H1 (cell line): ENCODE measurements around the gene KIAA1614. TPM values are rescaled to one million over a fixed set of nuclear protein-coding genes. Genes with fewer than 3 reads are reported as not detected.

Experiments used
- CTCF ChIA-PET: fragments of 300-600 bp; sonication (Branson Sonifier 250); formaldehyde crosslinking; loops from one replicate; lab custom pipeline; 2021; ENCODE audit not compliant: partially characterized antibody; lab: Charles Lee
- POLR2A ChIA-PET: fragments of 300-600 bp; sonication (Branson Sonifier 250); formaldehyde crosslinking; loops from one replicate; lab custom pipeline; 2021; ENCODE audit warnings: inconsistent platforms; ENCODE audit not compliant: partially characterized antibody; lab: Charles Lee
- DNase-seq, 2 experiments: peaks; one replicate each; pipeline versions ENCODE4 v3.0.0 to v3.0.0-alpha.2; 2010 to 2022; ENCODE audit warnings: low spot score in 2 of 2, low read depth in 1 of 2, mixed read lengths in 1 of 2
- FAIRE-seq: peaks from 2 replicates; lab custom pipeline; 2011; peaks lifted over from hg19 to GRCh38; lab: Jason Lieb, UNC
- H2AFZ ChIP-seq: 2 replicates; pipeline ENCODE4 v1.8.1; 2012; ENCODE audit warnings: low read length, inconsistent platforms
- H2AK5ac ChIP-seq: 2 replicates; pipeline ENCODE4 v1.6.1; 2013; ENCODE audit warnings: low read depth, low read length
- H2BK120ac ChIP-seq: replicated peaks from 2 replicates; pipeline ENCODE3; 2013; ENCODE audit warnings: low read depth, low read length, inconsistent platforms
- H2BK12ac ChIP-seq: 2 replicates; pipeline ENCODE4 v1.6.1; 2013; ENCODE audit warnings: low read depth, low read length
- H2BK15ac ChIP-seq: 2 replicates; pipeline ENCODE4 v1.6.1; 2013; ENCODE audit warnings: low read length
- H2BK20ac ChIP-seq: 2 replicates; pipeline ENCODE4 v1.6.1; 2013; ENCODE audit warnings: low read length
- H2BK5ac ChIP-seq: 2 replicates; pipeline ENCODE4 v1.6.1; 2013; ENCODE audit warnings: low read depth, low read length
- H3K14ac ChIP-seq: 2 replicates; pipeline ENCODE4 v1.6.1; 2013; ENCODE audit warnings: inconsistent platforms; ENCODE audit not compliant: insufficient read length
- H3K18ac ChIP-seq: 2 replicates; pipeline ENCODE4 v1.6.1; 2013; ENCODE audit warnings: low read length; ENCODE audit errors: extremely low read depth
- H3K23ac ChIP-seq: 2 replicates; pipeline ENCODE4 v1.6.1; 2013; ENCODE audit warnings: inconsistent platforms; ENCODE audit not compliant: insufficient read length
- H3K23me2 ChIP-seq: 2 replicates; pipeline ENCODE4 v1.6.1; 2013; ENCODE audit warnings: low read depth, low read length
- H3K27ac ChIP-seq: 2 replicates; pipeline ENCODE4 v1.6.1; 2011; ENCODE audit warnings: low read depth, low read length, inconsistent platforms
- H3K27me3 ChIP-seq, 4 experiments: replicated peaks in 1 of 4; 1 replicate in 1 of 4; 2 replicates in 3 of 4; pipeline versions ENCODE4 v1.6.1 to v1.8.1; 2011 to 2013; ENCODE audit warnings: low read length in 3 of 4, mild to moderate bottlenecking in 3 of 4, inconsistent platforms in 2 of 4, mixed read lengths in 2 of 4, moderate library complexity in 1 of 4; ENCODE audit not compliant: control insufficient read depth in 3 of 4, insufficient read depth in 3 of 4; ENCODE audit errors: extremely low read depth in 1 of 4
- H3K36me3 ChIP-seq, 4 experiments: 2 replicates each; pipeline versions ENCODE4 v1.6.1 to v1.8.1; 2011 to 2013; ENCODE audit warnings: mild to moderate bottlenecking in 4 of 4, low read length in 3 of 4, moderate library complexity in 2 of 4, control low read depth in 1 of 4, inconsistent platforms in 1 of 4; ENCODE audit not compliant: insufficient read depth in 4 of 4, control insufficient read depth in 2 of 4
- H3K4ac ChIP-seq: replicated peaks from 2 replicates; pipeline ENCODE3; 2013; ENCODE audit warnings: low read length, low read depth, mixed read lengths, inconsistent platforms; ENCODE audit not compliant: insufficient read length
- H3K4me1 ChIP-seq, 4 experiments: replicated peaks in 1 of 4; 1 replicate in 1 of 4; 2 replicates in 3 of 4; pipeline versions ENCODE4 v1.6.1 to v1.8.1; 2011 to 2013; ENCODE audit warnings: low read length in 3 of 4, inconsistent platforms in 2 of 4, mixed read lengths in 1 of 4; ENCODE audit not compliant: insufficient read depth in 4 of 4, control insufficient read depth in 3 of 4
- H3K4me2 ChIP-seq, 2 experiments: 2 replicates each; pipeline versions ENCODE4 v1.6.1 to v1.8.1; 2011 to 2013; ENCODE audit warnings: low read depth in 2 of 2, low read length in 2 of 2, control low read depth in 1 of 2, inconsistent platforms in 1 of 2, mild to moderate bottlenecking in 1 of 2; ENCODE audit not compliant: insufficient read depth in 1 of 2
- H3K4me3 ChIP-seq, 4 experiments: fragments of 200-600, 300-600 bp in 1 of 4; sonication (generic), shearing (Covaris generic), sonication (Bioruptor Twin) in 1 of 4; 2 replicates each; pipeline versions ENCODE4 v1.5.1 to v1.8.1; 2011 to 2016; ENCODE audit warnings: low read length in 4 of 4, low read depth in 3 of 4, control low read depth in 2 of 4, inconsistent platforms in 2 of 4, mild to moderate bottlenecking in 2 of 4, mixed read lengths in 1 of 4, moderate library complexity in 1 of 4; ENCODE audit not compliant: insufficient read depth in 2 of 4; ENCODE audit errors: extremely low read depth in 1 of 4
- H3K56ac ChIP-seq: replicated peaks from 2 replicates; pipeline ENCODE3; 2013; ENCODE audit warnings: low read depth, mild to moderate bottlenecking, mixed read lengths, low read length, inconsistent platforms; ENCODE audit not compliant: insufficient read length
- H3K79me1 ChIP-seq: 2 replicates; pipeline ENCODE4 v1.6.1; 2013; ENCODE audit warnings: low read depth, low read length, control low read depth
- H3K79me2 ChIP-seq, 2 experiments: 2 replicates each; pipeline versions ENCODE4 v1.6.1 to v1.8.1; 2012 to 2013; ENCODE audit warnings: low read length in 2 of 2, mild to moderate bottlenecking in 2 of 2, inconsistent platforms in 1 of 2; ENCODE audit not compliant: insufficient read depth in 2 of 2, control insufficient read depth in 1 of 2
- H3K9ac ChIP-seq, 4 experiments: replicated peaks in 1 of 4; 1 replicate in 1 of 4; 2 replicates in 3 of 4; pipeline versions ENCODE4 v1.6.1 to v1.8.1; 2011 to 2013; ENCODE audit warnings: low read depth in 3 of 4, low read length in 3 of 4, control low read depth in 2 of 4, mild to moderate bottlenecking in 2 of 4, moderate library complexity in 2 of 4, inconsistent platforms in 1 of 4; ENCODE audit errors: extremely low read depth in 1 of 4
- H3K9me3 ChIP-seq, 2 experiments: 2 replicates each; pipeline versions ENCODE4 v1.6.1 to v1.8.1; 2012 to 2013; ENCODE audit warnings: mild to moderate bottlenecking in 2 of 2, moderate library complexity in 2 of 2, control low read depth in 1 of 2, inconsistent platforms in 1 of 2, low read depth in 1 of 2, low read length in 1 of 2, mixed read lengths in 1 of 2; ENCODE audit not compliant: insufficient read depth in 2 of 2
- H4K20me1 ChIP-seq, 2 experiments: replicated peaks in 1 of 2; 2 replicates each; pipeline versions ENCODE3 to v1.8.1; 2011 to 2013; ENCODE audit warnings: inconsistent platforms in 2 of 2, low read length in 2 of 2, mild to moderate bottlenecking in 1 of 2; ENCODE audit not compliant: insufficient read depth in 2 of 2, control insufficient read depth in 1 of 2
- H4K5ac ChIP-seq: 2 replicates; pipeline ENCODE4 v1.6.1; 2013; ENCODE audit warnings: low read length, low read depth, mixed read lengths, inconsistent platforms; ENCODE audit not compliant: insufficient read length
- H4K8ac ChIP-seq: 2 replicates; pipeline ENCODE4 v1.8.0; 2013; ENCODE audit warnings: mild to moderate bottlenecking, moderate library complexity, low read length, inconsistent platforms; ENCODE audit not compliant: insufficient read depth; ENCODE audit errors: extremely low read depth
- H4K91ac ChIP-seq: replicated peaks from 2 replicates; pipeline ENCODE3; 2013; ENCODE audit warnings: low read length, mixed read lengths, inconsistent platforms; ENCODE audit not compliant: insufficient read length
- KDM5A ChIP-seq: fragments of 200-600 bp; IDR thresholded peaks from 2 replicates; pipeline ENCODE4 v1.7.1; 2012; ENCODE audit warnings: mild to moderate bottlenecking, low read length, inconsistent platforms, mixed read lengths
- MAX ChIP-seq: IDR thresholded peaks from 2 replicates; pipeline ENCODE4 v1.6.1; 2012; ENCODE audit warnings: inconsistent platforms
- whole genome bisulfite sequencing, 2 experiments: shearing (Covaris generic) in 1 of 2; methylation state at CpG; one replicate each; pipeline versions ENCODE4 v1.1.6 to v1.1.7; 2013 to 2015; ENCODE audit warnings: low lambda C conversion rate in 2 of 2, mixed read lengths in 2 of 2, inconsistent platforms in 1 of 2, low coverage in 1 of 2, missing lambda C conversion rate in 1 of 2; ENCODE audit not compliant: insufficient replicate concordance in 2 of 2, insufficient coverage in 1 of 2, insufficient read length in 1 of 2; ENCODE audit errors: extremely low coverage in 1 of 2, missing lambda C conversion rate in 1 of 2; 5-methylcytosine and 5-hydroxymethylcytosine counted together
- polyA plus RNA-seq, 7 experiments: library from polyadenylated mRNA; depleted of rRNA in 3 of 7; stranded (reverse) in 5 of 7; unstranded in 2 of 7; fragments of >200 nt in 5 of 7; fragments of 200-250 nt in 2 of 7; gene quantifications; 1 replicate in 5 of 7; 2 replicates in 1 of 7; 4 replicates in 1 of 7; pipeline versions ENCODE4 v1.2.1 to v1.2.3, GENCODE V29; 2011 to 2013; ENCODE audit warnings: missing spikeins in 2 of 7, mixed read lengths in 2 of 7
- total RNA-seq: library from RNA; stranded (reverse); fragmentation: NEBNext Ultra II Directional; extraction: Animal tissue kit (Norgen Biotek cat#: 25700); gene quantifications from 2 replicates; pipeline ENCODE4 v1.2.1, GENCODE V29; 2021
- TF ChIP-seq, protein P1 (sequence below): IDR thresholded peaks from 2 replicates; pipeline ENCODE4 v1.6.1; 2012; ENCODE audit warnings: inconsistent platforms

Gene KIAA1614
- total and polyA plus RNA-seq, 2 of the 8 experiments (the other 6 are each of a cell fraction or from before 2014, with no cell fraction given) = 1.3 to 3.1 TPM

DNA sequence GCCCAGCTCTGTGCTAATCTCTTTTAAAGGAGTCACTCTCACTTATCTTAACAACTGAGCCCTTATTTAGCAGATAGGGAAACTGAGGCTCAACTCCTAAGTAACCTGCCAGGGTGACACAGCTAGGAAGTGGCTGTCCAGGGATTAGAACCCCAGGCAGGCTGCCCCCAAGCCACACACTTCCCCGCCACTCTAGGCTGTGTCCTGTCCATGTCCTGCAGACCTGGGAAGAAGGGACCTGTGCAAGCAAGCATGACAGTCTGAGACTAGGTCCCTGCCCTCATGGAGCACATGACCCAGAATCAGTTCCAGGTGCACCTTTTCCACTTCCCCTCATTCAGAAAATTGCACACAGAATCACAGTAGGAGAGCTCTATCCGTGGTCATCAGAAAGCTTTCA lies 12.2 kb downstream of the KIAA1614 start:
- no peak overlapping the region for H4K5ac ChIP-seq
- no peak overlapping the region for H3K9ac ChIP-seq
- no peak overlapping the region for H3K4me3 ChIP-seq
- no peak overlapping the region for H2AFZ ChIP-seq
- H3K4me2 ChIP-seq = 0 out of 4 replicates have a peak overlapping the region, but pooled peaks of 1 of the 2 experiments have one; percentile 11
- peak overlapping the region; percentile 28 for H2BK120ac ChIP-seq
- H3K18ac ChIP-seq = peak overlapping the region; percentile 25; the same call in 1 of the 2 replicates
- peak overlapping the region; percentile 77; the same call in 1 of the 2 replicates for H2BK20ac ChIP-seq
- peak overlapping the region; percentile 36; the same call in 1 of the 2 replicates for H2BK15ac ChIP-seq
- WGBS, 2 experiments = 80% methylated on average over 2 of the region's 2 CpGs; no CpG with 5 or more reads in 1 of the 2 experiments
- ChIA-PET POLR2A (interaction anchor here (1.7 to 2.1 kb wide), 3 partner anchors 9 to 164 kb away, joined by 5 to 14 read pairs (median 8); partner anchors contain the start of genes IER5 and KIAA1614), CTCF (interaction anchor here (0.7 to 3.9 kb wide), 12 partner anchors 8 to 408 kb away, joined by 3 to 11 read pairs (median 4); partner anchors contain the start of gene KIAA1614)
- no peaks in the 10 kb centered on the region for H3K9me3 ChIP-seq
- H3K36me3 ChIP-seq = no peaks in the 10 kb centered on the region
- H4K20me1 ChIP-seq = no peaks in the 10 kb centered on the region
- peaks cover 2% of the 10 kb centered on the region for H3K23me2 ChIP-seq
- H3K14ac ChIP-seq = no peak overlapping the region
- H3K79me2 ChIP-seq = no peaks in the 10 kb centered on the region
- no peak overlapping the region for H4K8ac ChIP-seq
- H3K4me1 ChIP-seq = peaks cover 32 to 59% (median 43%) of the 10 kb centered on the region in 4 experiments
- peak overlapping the region; percentile 82 for H4K91ac ChIP-seq
- H3K56ac ChIP-seq = no peak overlapping the region
- H3K79me1 ChIP-seq = no peaks in the 10 kb centered on the region
- no peaks in the 10 kb centered on the region; a peak in 1 of 7 replicates for H3K27me3 ChIP-seq
- H2BK5ac ChIP-seq = no peak overlapping the region; the same call in 1 of the 2 replicates
- peak overlapping the region; percentile 48 for H3K4ac ChIP-seq
- H3K23ac ChIP-seq = no peak overlapping the region
- no peak overlapping the region for H3K27ac ChIP-seq
- TF ChIP-seq MAX (no peak), KDM5A (no peak)
- TF ChIP-seq, protein P1, sequence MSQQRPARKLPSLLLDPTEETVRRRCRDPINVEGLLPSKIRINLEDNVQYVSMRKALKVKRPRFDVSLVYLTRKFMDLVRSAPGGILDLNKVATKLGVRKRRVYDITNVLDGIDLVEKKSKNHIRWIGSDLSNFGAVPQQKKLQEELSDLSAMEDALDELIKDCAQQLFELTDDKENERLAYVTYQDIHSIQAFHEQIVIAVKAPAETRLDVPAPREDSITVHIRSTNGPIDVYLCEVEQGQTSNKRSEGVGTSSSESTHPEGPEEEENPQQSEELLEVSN = no peak
- TF ChIP-seq, all 59 proteins: peak for 0
- Histone ChIP-seq H2BK12ac (peak overlapping the region; percentile 85), H2AK5ac (peak overlapping the region; percentile 32; the same call in 1 of the 2 replicates)
- DNase-seq = no peak
- FAIRE-seq = no peak
